Measurements from ENCODE around the gene ADGRG6. TPM values are rescaled to one million over a fixed set of nuclear protein-coding genes. Genes with fewer than 3 reads are reported as not detected.
"Not testable (repeated sequence)": the region's sequence is repeated elsewhere in the genome, so short reads cannot be mapped to it uniquely, and the experiment has no call there.

Gene ADGRG6
- total RNA-seq, 6 donors from 2014 or later, result 19.9 to 44.1 (median 29.8) TPM

DNA sequence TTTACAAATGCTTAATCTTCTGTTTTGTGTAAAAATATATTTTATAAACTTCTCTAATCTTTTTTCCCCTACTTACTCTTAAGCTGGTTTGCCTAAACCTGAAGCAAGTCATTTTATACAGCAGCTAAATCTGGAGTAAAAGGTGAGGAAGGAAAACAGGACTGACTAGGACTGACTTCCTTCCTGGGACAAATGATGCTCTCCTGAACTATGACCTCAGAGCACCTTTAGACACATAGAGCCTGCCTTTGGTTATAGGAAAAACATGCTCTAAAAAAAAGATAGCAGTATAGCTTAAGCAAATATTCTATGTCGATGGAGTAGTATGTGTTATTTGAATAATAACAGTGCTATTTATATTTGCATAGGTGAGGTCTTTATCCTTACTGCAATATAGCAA, 21.5 kb upstream of the ADGRG6 start:
- ATAC-seq (ENCODE audit: low FRiP score in 2 of 2), result no peak
- 68 to 75% methylated on average over 1 of the region's 1 CpG for WGBS, 2 donors
- Histone ChIP-seq H3K4me1 (no peaks in the 10 kb centered on the region), H3K27me3 (no peaks in the 10 kb centered on the region), H3K4me3 (no peak overlapping the region), H3K9me3 (no peaks in the 10 kb centered on the region), H3K36me3 (no peaks in the 10 kb centered on the region), H3K27ac (no peak overlapping the region)
- DNase-seq, result no peak
- TF ChIP-seq EP300 (IDR thresholded peaks at IDR 0.05), result no peak
- no peak for TF ChIP-seq POLR2AphosphoS5 (IDR thresholded peaks at IDR 0.05)
- no peak for TF ChIP-seq POLR2A (IDR thresholded peaks at IDR 0.05)
- TF ChIP-seq, protein P1, sequence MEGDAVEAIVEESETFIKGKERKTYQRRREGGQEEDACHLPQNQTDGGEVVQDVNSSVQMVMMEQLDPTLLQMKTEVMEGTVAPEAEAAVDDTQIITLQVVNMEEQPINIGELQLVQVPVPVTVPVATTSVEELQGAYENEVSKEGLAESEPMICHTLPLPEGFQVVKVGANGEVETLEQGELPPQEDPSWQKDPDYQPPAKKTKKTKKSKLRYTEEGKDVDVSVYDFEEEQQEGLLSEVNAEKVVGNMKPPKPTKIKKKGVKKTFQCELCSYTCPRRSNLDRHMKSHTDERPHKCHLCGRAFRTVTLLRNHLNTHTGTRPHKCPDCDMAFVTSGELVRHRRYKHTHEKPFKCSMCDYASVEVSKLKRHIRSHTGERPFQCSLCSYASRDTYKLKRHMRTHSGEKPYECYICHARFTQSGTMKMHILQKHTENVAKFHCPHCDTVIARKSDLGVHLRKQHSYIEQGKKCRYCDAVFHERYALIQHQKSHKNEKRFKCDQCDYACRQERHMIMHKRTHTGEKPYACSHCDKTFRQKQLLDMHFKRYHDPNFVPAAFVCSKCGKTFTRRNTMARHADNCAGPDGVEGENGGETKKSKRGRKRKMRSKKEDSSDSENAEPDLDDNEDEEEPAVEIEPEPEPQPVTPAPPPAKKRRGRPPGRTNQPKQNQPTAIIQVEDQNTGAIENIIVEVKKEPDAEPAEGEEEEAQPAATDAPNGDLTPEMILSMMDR (IDR thresholded peaks at IDR 0.05), result no peak

DNA sequence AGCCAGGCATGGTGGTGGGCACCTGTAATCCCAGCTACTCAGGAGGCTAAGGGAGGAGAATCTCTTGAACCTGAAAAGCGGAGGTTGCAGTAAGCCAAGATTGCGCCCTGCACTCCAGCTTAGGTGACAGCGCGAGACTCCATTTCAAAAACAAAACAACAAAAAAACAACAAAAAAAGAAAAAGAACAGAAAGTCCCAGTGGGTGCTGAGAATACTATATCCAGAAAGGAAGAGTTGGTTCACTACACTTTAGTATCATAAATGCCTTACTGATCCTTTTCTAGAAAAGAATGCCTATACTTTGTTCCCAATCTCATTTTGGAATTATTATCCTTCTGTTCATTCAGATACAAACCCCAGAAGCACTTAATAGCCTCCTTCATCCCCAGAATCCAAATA, 20.9 kb upstream of the ADGRG6 start:
- Histone ChIP-seq H3K27ac (no peak overlapping the region), H3K9me3 (no peaks in the 10 kb centered on the region), H3K27me3 (no peaks in the 10 kb centered on the region), H3K4me1 (no peaks in the 10 kb centered on the region), H3K4me3 (no peak overlapping the region), H3K36me3 (no peaks in the 10 kb centered on the region)
- no peak for TF ChIP-seq POLR2A (IDR thresholded peaks at IDR 0.05)
- TF ChIP-seq, protein P1 (IDR thresholded peaks at IDR 0.05), result no peak
- no peak for TF ChIP-seq POLR2AphosphoS5 (IDR thresholded peaks at IDR 0.05)
- no peak for TF ChIP-seq EP300 (IDR thresholded peaks at IDR 0.05)
- no peak for ATAC-seq (ENCODE audit: low FRiP score in 2 of 2)
- WGBS, 2 donors, result 98 to 99% methylated on average over 4 of the region's 4 CpGs
- no peak for DNase-seq

DNA sequence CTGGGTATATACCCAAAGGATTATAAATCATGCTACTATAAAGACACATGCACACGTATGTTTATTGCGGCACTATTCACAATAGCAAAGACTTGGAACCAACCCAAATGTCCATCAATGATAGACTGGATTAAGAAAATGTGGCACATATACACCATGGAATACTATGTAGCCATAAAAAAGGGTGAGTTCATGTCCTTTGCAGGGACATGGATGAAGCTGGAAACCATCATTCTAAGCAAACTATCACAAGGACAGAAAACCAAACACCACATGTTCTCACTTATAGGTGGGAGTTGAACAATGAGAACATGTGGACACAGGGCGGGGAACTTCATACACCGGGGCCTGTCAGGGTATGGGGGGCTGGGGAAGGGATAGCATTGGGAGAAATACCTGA, 18.7 kb upstream of the ADGRG6 start:
- WGBS, 2 donors, result 98 to 100% methylated on average over 3 to 4 of the region's 4 CpGs
- not testable (repeated sequence) for H3K27ac ChIP-seq; H3K4me3 ChIP-seq; ATAC-seq (ENCODE audit: low FRiP score in 2 of 2); DNase-seq; H3K36me3 ChIP-seq; H3K4me1 ChIP-seq; H3K27me3 ChIP-seq; H3K9me3 ChIP-seq

DNA sequence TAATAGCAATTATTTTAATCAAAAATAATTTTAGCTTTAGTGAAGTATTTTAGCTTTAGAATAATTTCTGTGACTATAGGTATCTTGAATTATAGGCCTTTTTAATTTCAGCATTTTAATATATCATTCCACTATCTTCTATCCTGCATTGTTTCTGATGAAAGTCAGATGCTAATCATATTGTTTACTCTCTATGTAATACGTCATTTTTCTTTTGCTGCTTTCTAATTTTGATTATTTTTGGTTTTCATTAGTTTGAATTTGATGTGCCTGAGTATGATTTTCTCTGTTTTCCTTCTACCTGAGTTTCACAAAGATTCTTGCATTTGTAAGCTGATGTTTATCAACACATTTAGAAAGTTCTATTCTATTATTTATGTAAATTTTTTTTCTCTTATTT, 17.4 kb upstream of the ADGRG6 start:
- WGBS, 2 donors, result 69 to 70% methylated on average over 1 of the region's 1 CpG
- DNase-seq (no peak), ATAC-seq (ENCODE audit: low FRiP score in 2 of 2) (no peak)
- no peaks in the 10 kb centered on the region for H3K9me3 ChIP-seq
- no peaks in the 10 kb centered on the region for H3K36me3 ChIP-seq
- H3K27ac ChIP-seq, result no peak overlapping the region
- TF ChIP-seq EP300 (IDR thresholded peaks at IDR 0.05), result no peak
- TF ChIP-seq, protein P1 (IDR thresholded peaks at IDR 0.05), result no peak
- TF ChIP-seq POLR2AphosphoS5 (IDR thresholded peaks at IDR 0.05), result no peak
- no peak for TF ChIP-seq POLR2A (IDR thresholded peaks at IDR 0.05)
- no peaks in the 10 kb centered on the region for H3K27me3 ChIP-seq
- no peak overlapping the region for H3K4me3 ChIP-seq
- no peaks in the 10 kb centered on the region for H3K4me1 ChIP-seq

DNA sequence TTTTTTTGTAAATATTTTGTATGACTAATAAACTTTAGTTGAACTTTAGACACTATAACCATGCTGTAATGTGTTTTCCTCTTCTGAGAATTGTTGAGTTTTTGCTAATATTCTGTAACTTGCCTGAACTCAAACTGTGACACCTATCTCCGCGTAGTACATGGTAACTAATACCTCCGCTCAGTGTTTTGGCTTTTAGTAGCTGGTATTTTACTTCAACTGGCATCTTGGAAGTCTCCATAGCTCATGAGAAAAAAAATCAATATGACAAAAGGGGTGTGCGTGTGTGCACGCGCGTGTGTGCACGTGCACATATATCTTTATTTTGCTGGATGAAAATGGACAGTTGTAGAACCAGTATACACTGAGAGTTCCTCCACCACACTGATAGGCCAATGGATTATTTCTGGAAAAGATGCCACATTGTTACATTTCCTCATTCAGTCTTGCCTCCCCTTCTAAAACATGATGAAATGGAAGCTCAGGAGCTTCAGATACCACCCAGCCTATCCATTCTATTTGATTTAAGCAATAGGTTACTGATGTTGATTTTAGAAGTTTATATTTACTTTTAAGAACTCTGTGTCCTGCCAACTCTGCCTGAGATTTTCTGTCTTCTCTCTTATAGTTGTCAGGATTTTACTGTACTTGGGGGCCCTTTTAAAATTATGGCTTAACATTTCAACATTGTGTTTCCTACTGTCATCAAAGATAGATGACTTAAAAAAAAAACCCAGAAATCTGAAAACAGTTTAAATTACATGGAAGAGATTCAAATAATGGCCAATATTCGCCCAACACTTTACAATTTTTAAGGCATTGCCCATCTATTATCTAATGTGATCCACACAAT, 16.3 kb upstream of the ADGRG6 start:
- Histone ChIP-seq H3K36me3 (no peaks in the 10 kb centered on the region), H3K27me3 (no peaks in the 10 kb centered on the region), H3K4me3 (no peak overlapping the region), H3K27ac (no peak overlapping the region), H3K9me3 (no peaks in the 10 kb centered on the region), H3K4me1 (no peaks in the 10 kb centered on the region)
- ATAC-seq (ENCODE audit: low FRiP score in 2 of 2) (no peak), DNase-seq (no peak)
- WGBS, 2 donors, result 97% methylated on average over 9 of the region's 9 CpGs
- TF ChIP-seq, protein P1 (IDR thresholded peaks at IDR 0.05), result no peak
- TF ChIP-seq POLR2AphosphoS5 (IDR thresholded peaks at IDR 0.05) (no peak), EP300 (IDR thresholded peaks at IDR 0.05) (no peak), POLR2A (IDR thresholded peaks at IDR 0.05) (no peak)

Data from upper lobe of left lung (tissue), 6 donors.